WERI-Rb-1 (cell line): ENCODE results near the gene OR56B1.

Source experiments
- DNase-seq: peaks from one replicate; pipeline ENCODE4 v3.0.0-alpha.2; 2020
- H3K27ac ChIP-seq: fragments of 250-450 bp; sonication (Bioruptor Pico); 2 replicates; pipeline ENCODE4 v1.5.1; 2020; ENCODE audit warnings: mild to moderate bottlenecking, moderate library complexity
- H3K27me3 ChIP-seq: fragments of 250-450 bp; sonication (Bioruptor Pico); 2 replicates; pipeline ENCODE4 v1.5.1; 2021; ENCODE audit warnings: mild to moderate bottlenecking, low read depth, moderate library complexity; ENCODE audit not compliant: insufficient read depth, severe bottlenecking
- H3K36me3 ChIP-seq: fragments of 250-450 bp; sonication (Bioruptor Pico); 2 replicates; pipeline ENCODE4 v1.5.1; 2020; ENCODE audit warnings: mild to moderate bottlenecking, moderate library complexity
- H3K4me3 ChIP-seq: 2 replicates; pipeline ENCODE4 v1.5.1; 2011; ENCODE audit warnings: low read depth, mild to moderate bottlenecking, control low read depth, low read length
- H3K9me3 ChIP-seq: fragments of 250-450 bp; sonication (Bioruptor Pico); 2 replicates; pipeline ENCODE4 v1.5.1; 2021; ENCODE audit warnings: mild to moderate bottlenecking, moderate library complexity; ENCODE audit not compliant: severe bottlenecking
- TF ChIP-seq, protein P1 (sequence below): IDR thresholded peaks from 2 replicates; pipeline ENCODE4 v1.5.1; 2011; ENCODE audit warnings: low read depth, mild to moderate bottlenecking, control low read depth, inconsistent platforms, low read length

Gene OR56B1

DNA sequence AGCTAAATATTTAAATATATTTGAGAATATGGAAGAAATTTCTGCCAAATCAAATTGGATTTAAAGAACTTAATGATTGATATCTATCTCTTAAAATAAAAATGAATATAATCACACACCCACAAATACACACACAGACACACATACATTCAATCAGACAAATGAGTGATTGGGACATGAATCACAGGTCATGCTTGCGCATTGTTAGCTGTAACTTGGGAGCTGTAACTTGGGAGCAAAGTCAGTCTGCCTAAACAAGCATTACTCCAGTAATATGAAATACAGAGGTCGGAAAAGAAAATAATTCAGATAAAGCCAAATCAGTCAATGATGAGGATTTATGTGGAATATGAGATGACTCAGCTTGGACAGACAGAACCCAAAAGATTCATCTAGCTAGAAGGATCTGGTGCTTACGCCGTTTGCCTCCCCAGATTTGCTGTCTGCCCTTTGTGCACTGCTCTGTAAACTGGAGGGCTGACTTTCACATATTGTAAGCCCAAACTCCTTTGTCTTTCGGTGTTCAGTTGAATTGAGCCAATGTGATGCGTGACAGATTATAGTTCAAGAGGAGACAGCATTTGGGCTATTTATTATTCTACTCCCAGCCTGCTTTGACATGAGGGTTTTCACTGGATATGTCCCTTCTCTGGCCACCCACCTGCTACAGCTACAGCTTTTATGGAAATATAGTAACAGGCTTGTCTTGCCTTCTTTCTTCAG, 1.6 kb downstream of the OR56B1 start:
- DNase-seq: no peak
- Histone ChIP-seq H3K4me3 (no peak overlapping the region), H3K36me3 (no peaks in the 10 kb centered on the region), H3K27me3 (peaks cover 29% of the 10 kb centered on the region), H3K9me3 (no peaks in the 10 kb centered on the region), H3K27ac (no peak overlapping the region)
- TF ChIP-seq, protein P1, sequence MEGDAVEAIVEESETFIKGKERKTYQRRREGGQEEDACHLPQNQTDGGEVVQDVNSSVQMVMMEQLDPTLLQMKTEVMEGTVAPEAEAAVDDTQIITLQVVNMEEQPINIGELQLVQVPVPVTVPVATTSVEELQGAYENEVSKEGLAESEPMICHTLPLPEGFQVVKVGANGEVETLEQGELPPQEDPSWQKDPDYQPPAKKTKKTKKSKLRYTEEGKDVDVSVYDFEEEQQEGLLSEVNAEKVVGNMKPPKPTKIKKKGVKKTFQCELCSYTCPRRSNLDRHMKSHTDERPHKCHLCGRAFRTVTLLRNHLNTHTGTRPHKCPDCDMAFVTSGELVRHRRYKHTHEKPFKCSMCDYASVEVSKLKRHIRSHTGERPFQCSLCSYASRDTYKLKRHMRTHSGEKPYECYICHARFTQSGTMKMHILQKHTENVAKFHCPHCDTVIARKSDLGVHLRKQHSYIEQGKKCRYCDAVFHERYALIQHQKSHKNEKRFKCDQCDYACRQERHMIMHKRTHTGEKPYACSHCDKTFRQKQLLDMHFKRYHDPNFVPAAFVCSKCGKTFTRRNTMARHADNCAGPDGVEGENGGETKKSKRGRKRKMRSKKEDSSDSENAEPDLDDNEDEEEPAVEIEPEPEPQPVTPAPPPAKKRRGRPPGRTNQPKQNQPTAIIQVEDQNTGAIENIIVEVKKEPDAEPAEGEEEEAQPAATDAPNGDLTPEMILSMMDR: no peak

DNA sequence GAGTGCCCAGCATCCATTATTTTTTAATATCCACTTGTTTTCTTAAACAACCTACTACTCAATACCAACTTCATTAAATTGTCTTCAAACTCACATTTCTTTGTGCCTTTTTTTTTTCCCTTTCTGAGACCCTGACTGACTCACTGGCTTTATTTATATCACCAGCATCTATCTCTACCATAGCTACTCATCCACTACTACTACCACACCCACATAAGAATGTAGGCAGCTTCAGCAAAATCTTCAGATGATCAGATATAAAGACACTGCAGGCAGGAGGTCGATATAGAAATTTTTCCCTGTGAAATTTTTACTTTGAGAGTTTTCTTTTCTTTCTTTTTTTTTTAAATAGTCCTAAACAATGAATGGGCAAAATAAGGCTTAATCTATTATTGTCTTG, 2.2 kb downstream of the OR56B1 start:
- no peaks in the 10 kb centered on the region for H3K36me3 ChIP-seq
- H3K27me3 ChIP-seq: peaks cover 35% of the 10 kb centered on the region
- H3K27ac ChIP-seq: no peak overlapping the region
- no peak overlapping the region for H3K4me3 ChIP-seq
- DNase-seq: no peak
- no peaks in the 10 kb centered on the region for H3K9me3 ChIP-seq
- TF ChIP-seq, protein P1: no peak

DNA sequence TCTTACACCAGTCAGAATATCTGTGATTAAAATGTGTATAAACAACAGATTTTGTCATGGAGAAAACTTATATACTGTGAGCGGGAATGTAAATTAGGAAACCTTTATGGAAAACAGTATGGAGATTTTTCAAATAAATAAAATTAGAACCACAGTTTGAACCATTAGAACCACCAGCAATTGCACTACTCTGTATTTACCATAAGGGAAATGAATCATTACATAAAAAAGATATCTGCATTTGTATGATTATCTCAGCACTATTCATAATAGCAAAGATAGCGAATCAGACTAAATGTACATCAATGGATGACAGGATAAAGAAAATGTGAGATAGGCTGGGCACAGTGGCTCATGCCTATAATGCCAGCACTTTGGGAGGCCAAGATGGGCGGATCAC, 10.4 kb downstream of the OR56B1 start:
- DNase-seq: no peak
- TF ChIP-seq, protein P1: no peak
- peaks cover 66% of the 10 kb centered on the region for H3K27me3 ChIP-seq

DNA sequence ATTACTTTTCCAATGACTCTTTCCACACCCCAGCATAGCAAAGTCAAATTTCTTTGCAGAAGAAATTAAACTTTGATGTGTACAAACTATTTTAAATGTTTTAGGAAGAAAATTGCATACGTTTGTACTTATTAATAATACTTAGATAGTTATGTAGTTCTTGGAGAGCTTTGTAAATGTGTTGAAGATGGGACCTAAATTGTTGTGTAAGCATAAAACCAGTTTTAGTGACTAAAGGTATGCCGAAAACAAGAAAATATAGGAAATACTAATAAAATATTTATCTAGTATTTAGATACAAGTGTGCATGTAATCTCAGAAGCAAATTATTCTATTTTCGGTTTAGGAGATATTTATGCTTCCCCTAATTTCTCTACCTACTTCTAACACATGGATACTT, 13.6 kb downstream of the OR56B1 start:
- DNase-seq: no peak
- no peak overlapping the region for H3K4me3 ChIP-seq
- TF ChIP-seq, protein P1: no peak
- no peaks in the 10 kb centered on the region for H3K9me3 ChIP-seq
- no peak overlapping the region for H3K27ac ChIP-seq
- peaks cover 47% of the 10 kb centered on the region for H3K27me3 ChIP-seq
- H3K36me3 ChIP-seq: no peaks in the 10 kb centered on the region

More for the DNA sequence above, 10.4 kb downstream of the OR56B1 start:
- no peaks in the 10 kb centered on the region for H3K36me3 ChIP-seq
- no peak overlapping the region for H3K27ac ChIP-seq
- no peaks in the 10 kb centered on the region for H3K9me3 ChIP-seq
- no peak overlapping the region for H3K4me3 ChIP-seq

DNA sequence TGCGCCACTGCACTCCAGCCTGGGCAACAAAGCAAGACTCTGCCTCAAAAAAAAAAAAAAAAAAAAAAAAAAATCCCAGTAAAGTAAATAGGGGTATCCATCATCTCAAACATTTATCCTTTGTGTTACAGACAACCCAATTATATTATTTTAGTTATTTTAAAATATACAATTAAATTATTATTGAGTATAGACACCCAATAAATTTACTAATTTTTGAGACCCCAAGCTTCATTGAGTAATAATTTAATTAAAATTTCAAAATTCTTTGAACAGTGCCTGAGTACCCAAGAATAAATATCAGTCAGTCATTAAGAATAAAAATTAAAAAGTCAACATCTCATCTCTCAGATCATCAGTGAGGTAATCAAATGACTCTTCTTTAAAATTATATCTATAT, 17.7 kb downstream of the OR56B1 start, which contains the start of gene OR52N4:
Gene OR52N4 (plus strand): TSS at position 301 of the 400 bp plus-strand sequence. CDS start 498 bp downstream, outside the sequence.
- Histone ChIP-seq H3K9me3 (no peaks in the 10 kb centered on the region), H3K27me3 (peaks cover 55% of the 10 kb centered on the region), H3K36me3 (no peaks in the 10 kb centered on the region), H3K27ac (no peak within 1 kb of the TSS), H3K4me3 (no peak within 1 kb of the TSS)
- TF ChIP-seq, protein P1: no peak
- no peak for DNase-seq

DNA sequence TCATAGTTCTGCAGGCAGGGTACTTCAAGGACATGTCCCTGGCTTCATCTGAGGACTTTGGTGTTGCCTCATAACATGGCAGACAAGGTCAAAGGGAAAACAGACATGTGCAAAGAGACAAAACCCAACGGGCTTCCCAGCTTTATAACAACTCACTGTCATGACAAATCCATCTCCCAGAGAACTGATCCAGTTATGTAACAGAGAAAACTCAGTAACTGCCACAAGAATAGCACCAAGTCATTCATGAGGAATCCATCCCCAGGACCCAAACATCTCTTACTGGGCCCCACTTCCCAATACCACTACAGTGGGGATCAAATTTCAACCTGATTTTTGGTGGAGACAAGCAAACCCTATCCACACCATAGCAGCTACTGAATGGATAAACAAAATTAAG, 30.8 kb downstream of the OR56B1 start:
- Histone ChIP-seq H3K27me3 (peaks cover 40% of the 10 kb centered on the region), H3K9me3 (no peaks in the 10 kb centered on the region), H3K27ac (no peak overlapping the region), H3K36me3 (no peaks in the 10 kb centered on the region), H3K4me3 (no peak overlapping the region)
- TF ChIP-seq, protein P1: no peak
- no peak for DNase-seq
